Mucosa of stomach (tissue), 1 donor: ENCODE measurements around the gene PLCH1.

ENCODE experiments used
- H3K27me3 ChIP-seq: one replicate; pipeline ENCODE4 v1.7.0; 2013; ENCODE audit warnings: mild to moderate bottlenecking, low read length; ENCODE audit not compliant: control insufficient read depth, insufficient read depth
- H3K36me3 ChIP-seq: one replicate; pipeline ENCODE4 v1.7.0; 2013; ENCODE audit warnings: low read length; ENCODE audit not compliant: control insufficient read depth, insufficient read depth
- H3K4me1 ChIP-seq: one replicate; pipeline ENCODE4 v1.7.0; 2013; ENCODE audit warnings: mild to moderate bottlenecking, low read length; ENCODE audit not compliant: control insufficient read depth, insufficient read depth
- H3K4me3 ChIP-seq: one replicate; pipeline ENCODE4 v1.7.0; 2013; ENCODE audit warnings: low read length
- H3K9ac ChIP-seq: one replicate; pipeline ENCODE4 v1.7.0; 2013; ENCODE audit warnings: mild to moderate bottlenecking, low read length, moderate library complexity
- H3K9me3 ChIP-seq: one replicate; pipeline ENCODE4 v1.7.0; 2013; ENCODE audit warnings: mild to moderate bottlenecking, low read length, moderate library complexity; ENCODE audit not compliant: control insufficient read depth
- donor health status: Pancreatic carcinoma.

The PLCH1 gene

GRCh38 chr3:155326244-155326643 lies 418.6 kb downstream of the PLCH1 start:
- H3K9ac ChIP-seq, result no peak overlapping the region
- no peaks in the 10 kb centered on the region for H3K36me3 ChIP-seq
- no peaks in the 10 kb centered on the region for H3K9me3 ChIP-seq
- no peaks in the 10 kb centered on the region for H3K4me1 ChIP-seq
- H3K4me3 ChIP-seq, result no peak overlapping the region
- no peaks in the 10 kb centered on the region for H3K27me3 ChIP-seq
